HG02759 (cell line): ENCODE data around the gene GPR119.
"Not testable (repeated sequence)": the region's sequence is repeated elsewhere in the genome, so short reads cannot be mapped to it uniquely, and the experiment has no call there.

Experiments used
- ATAC-seq: cut with Tn5 transposase; IDR thresholded peaks from one replicate; pipeline ENCODE4 v1.9.1; 2021; ENCODE audit warnings: mild to moderate bottlenecking, moderate library complexity; ENCODE audit not compliant: unreplicated experiment

The GPR119 gene

GRCh38 chrX:130339408-130340222 is 45.9 kb downstream of the GPR119 start, which contains the start of gene SLC25A14:
SLC25A14 (plus strand) TSS chrX:130339919; CDS start chrX:130340279, 360 bp downstream.
- ATAC-seq: peak; percentile 98

GRCh38 chrX:130338869-130339268 is 46.6 kb downstream of the GPR119 start:
- ATAC-seq: not testable (repeated sequence)

GRCh38 chrX:130336531-130336930 is 48.9 kb downstream of the GPR119 start:
- ATAC-seq: no peak
